ENCODE data around the gene ACOT11.

- TF ChIP-seq, protein P1, sequence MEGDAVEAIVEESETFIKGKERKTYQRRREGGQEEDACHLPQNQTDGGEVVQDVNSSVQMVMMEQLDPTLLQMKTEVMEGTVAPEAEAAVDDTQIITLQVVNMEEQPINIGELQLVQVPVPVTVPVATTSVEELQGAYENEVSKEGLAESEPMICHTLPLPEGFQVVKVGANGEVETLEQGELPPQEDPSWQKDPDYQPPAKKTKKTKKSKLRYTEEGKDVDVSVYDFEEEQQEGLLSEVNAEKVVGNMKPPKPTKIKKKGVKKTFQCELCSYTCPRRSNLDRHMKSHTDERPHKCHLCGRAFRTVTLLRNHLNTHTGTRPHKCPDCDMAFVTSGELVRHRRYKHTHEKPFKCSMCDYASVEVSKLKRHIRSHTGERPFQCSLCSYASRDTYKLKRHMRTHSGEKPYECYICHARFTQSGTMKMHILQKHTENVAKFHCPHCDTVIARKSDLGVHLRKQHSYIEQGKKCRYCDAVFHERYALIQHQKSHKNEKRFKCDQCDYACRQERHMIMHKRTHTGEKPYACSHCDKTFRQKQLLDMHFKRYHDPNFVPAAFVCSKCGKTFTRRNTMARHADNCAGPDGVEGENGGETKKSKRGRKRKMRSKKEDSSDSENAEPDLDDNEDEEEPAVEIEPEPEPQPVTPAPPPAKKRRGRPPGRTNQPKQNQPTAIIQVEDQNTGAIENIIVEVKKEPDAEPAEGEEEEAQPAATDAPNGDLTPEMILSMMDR (IDR thresholded peaks at IDR 0.05): no peak
- no peak for TF ChIP-seq POLR2A (IDR thresholded peaks at IDR 0.05)
These were observed 5.7 kb downstream of the ACOT11 start for GRCh38 chr1:54553602-54554313.
